ENCODE measurements around the gene FANCE. TPM values are rescaled to one million over a fixed set of nuclear protein-coding genes. Genes with fewer than 3 reads are reported as not detected.

The FANCE gene
- polyA plus RNA-seq, 2 of the 4 experiments (the other 2 are of a cell fraction) = 3.1 to 3.5 TPM

DNA sequence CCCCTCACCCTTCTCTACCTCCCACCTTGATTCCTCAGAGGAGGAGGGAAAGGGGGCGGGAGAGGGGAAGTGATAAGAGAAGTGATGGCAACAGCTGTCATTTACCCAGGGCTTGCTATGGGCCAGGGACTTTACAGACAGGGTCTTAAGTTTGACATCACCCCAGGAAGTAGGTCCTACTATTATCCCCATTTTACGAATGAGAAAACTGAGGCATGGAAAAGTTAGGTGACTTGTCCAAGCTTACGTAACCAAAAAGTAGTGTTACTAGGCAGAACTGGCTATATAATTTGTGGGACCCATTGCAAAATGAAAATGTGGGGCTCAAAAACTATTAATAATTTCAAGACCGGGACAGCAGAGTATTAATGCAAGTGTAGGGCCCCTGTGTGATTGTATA lies 10.5 kb upstream of the FANCE start:
- H3K4me1 ChIP-seq = no peaks in the 10 kb centered on the region
- ChIA-PET CTCF (interaction anchor here (0.8 to 1.7 kb wide), 4 partner anchors 9 to 100 kb away, joined by 3 to 4 read pairs (median 4); no protein-coding TSS in a partner anchor), POLR2A (no interaction called here)
- H3K27ac ChIP-seq = no peak overlapping the region
- FAIRE-seq = no peak
- no peak for DNase-seq (ENCODE audit: low read depth in 1 of 2, low spot score in 1 of 2)
- H3K4me3 ChIP-seq = no peak overlapping the region
- no peak for ATAC-seq
- WGBS (ENCODE audit: missing lambda C conversion rate) = 84% methylated on average over 4 of the region's 4 CpGs
- TF ChIP-seq, protein P1, sequence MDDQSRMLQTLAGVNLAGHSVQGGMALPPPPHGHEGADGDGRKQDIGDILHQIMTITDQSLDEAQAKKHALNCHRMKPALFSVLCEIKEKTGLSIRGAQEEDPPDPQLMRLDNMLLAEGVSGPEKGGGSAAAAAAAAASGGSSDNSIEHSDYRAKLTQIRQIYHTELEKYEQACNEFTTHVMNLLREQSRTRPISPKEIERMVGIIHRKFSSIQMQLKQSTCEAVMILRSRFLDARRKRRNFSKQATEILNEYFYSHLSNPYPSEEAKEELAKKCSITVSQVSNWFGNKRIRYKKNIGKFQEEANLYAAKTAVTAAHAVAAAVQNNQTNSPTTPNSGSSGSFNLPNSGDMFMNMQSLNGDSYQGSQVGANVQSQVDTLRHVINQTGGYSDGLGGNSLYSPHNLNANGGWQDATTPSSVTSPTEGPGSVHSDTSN (IDR thresholded peaks at IDR 0.05) = no peak
- TF ChIP-seq EHF (CRISPR knock-in tag; IDR thresholded peaks at IDR 0.05) = no peak
- TF ChIP-seq ZFP36 (IDR thresholded peaks at IDR 0.05; ENCODE audit: borderline replicate concordance, partially characterized antibody) = no peak
- no peak for TF ChIP-seq EHMT2 (IDR thresholded peaks at IDR 0.05; ENCODE audit: low read depth)
- no peak for TF ChIP-seq CBX2 (IDR thresholded peaks at IDR 0.05; ENCODE audit: borderline replicate concordance, low read depth)
- TF ChIP-seq RNF2 (IDR thresholded peaks at IDR 0.05; ENCODE audit: borderline replicate concordance, low read depth) = no peak
- H3K4me2 ChIP-seq = no peak overlapping the region
- no peaks in the 10 kb centered on the region for H3K9me3 ChIP-seq

DNA sequence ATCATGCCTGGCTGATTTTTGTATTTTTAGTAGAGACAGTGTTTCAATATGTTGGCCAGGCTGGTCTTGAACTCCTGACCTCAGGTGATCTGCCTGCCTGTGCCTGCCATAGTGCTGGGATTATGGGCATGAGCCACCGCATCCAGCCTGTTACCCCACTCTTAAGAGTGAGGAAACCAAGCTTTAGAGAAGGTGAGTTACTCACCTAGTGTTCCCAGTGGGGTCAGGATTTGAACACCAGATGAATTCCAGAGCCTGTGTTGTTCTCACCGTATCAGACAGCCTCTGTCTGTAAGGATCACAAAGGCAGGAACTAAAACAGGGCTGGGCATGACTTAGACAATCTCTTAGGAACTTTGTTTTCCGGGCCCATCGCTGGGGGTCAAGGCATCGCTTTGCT lies 9.4 kb upstream of the FANCE start:
- H3K27ac ChIP-seq = no peak overlapping the region
- no peak for ATAC-seq
- CTCF ChIA-PET = interaction anchor here (1.0 to 1.7 kb wide), 4 partner anchors 10 to 101 kb away, joined by 3 to 5 read pairs (median 4); partner anchors contain the start of gene PPARD
- POLR2A ChIA-PET = no interaction called here
- no peaks in the 10 kb centered on the region for H3K4me1 ChIP-seq
- no peak overlapping the region for H3K4me3 ChIP-seq
- DNase-seq (ENCODE audit: low read depth in 1 of 2, low spot score in 1 of 2) = no peak
- H3K9me3 ChIP-seq = no peaks in the 10 kb centered on the region
- FAIRE-seq = no peak
- no peak overlapping the region for H3K4me2 ChIP-seq
- no peak for TF ChIP-seq HOXA7 (CRISPR knock-in tag; IDR thresholded peaks at IDR 0.05)
- no peak for TF ChIP-seq BHLHE40 (IDR thresholded peaks at IDR 0.05; ENCODE audit: low read depth, low read length)
- TF ChIP-seq RFX5 (IDR thresholded peaks at IDR 0.05) = no peak
- no peak for TF ChIP-seq MYC (IDR thresholded peaks at IDR 0.05; ENCODE audit: borderline replicate concordance, low read length)
- WGBS (ENCODE audit: missing lambda C conversion rate) = 88% methylated on average over 5 of the region's 5 CpGs

DNA sequence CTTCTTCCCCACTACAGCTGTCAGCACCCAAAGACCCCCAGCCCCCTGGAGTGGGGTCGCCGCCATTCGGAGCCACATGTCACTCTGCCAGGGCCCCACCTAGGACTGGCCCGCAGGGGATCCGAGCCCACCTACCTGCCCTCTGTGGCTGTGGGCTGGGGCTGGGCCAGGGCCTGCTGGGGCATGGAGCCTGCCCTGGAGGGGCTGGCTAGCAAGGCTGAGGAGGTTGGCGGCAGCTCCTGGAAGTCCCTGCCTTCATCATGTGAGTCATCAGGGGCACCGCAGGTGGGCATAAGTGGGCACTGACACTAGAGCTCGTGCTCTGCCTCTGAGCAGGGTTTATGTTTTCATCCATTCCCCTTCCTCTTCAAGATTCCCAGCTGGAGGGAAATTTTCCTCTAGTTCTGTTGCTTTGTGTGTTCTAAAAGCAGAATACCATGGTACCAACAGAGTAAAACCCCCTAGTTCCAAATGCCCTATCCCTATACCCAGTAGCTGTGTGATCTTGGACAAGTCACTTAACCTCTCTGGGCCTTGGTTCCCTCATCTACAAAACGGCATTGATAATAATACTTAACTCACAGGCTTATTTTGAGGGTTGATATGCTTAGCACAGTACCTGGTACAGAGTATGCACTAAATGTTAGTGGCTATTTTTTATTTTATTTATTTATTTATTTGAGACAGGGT lies 8.7 kb upstream of the FANCE start:
- WGBS (ENCODE audit: missing lambda C conversion rate) = 51% methylated on average over 4 of the region's 9 CpGs
- Histone ChIP-seq H3K4me1 (no peaks in the 10 kb centered on the region), H3K27ac (no peak overlapping the region), H3K9me3 (no peaks in the 10 kb centered on the region), H3K4me3 (no peak overlapping the region), H3K4me2 (no peak overlapping the region)
- FAIRE-seq (no peak), ATAC-seq (no peak), DNase-seq (ENCODE audit: low read depth in 1 of 2, low spot score in 1 of 2) (no peak)
- no peak for TF ChIP-seq CEBPB (IDR thresholded peaks at IDR 0.05)
- no peak for TF ChIP-seq FOXS1 (CRISPR knock-in tag; IDR thresholded peaks at IDR 0.05)
- no peak for TF ChIP-seq ZFP36 (IDR thresholded peaks at IDR 0.05; ENCODE audit: borderline replicate concordance, partially characterized antibody)
- no peak for TF ChIP-seq BHLHE40 (IDR thresholded peaks at IDR 0.05; ENCODE audit: low read depth, low read length)
- TF ChIP-seq, protein P2, sequence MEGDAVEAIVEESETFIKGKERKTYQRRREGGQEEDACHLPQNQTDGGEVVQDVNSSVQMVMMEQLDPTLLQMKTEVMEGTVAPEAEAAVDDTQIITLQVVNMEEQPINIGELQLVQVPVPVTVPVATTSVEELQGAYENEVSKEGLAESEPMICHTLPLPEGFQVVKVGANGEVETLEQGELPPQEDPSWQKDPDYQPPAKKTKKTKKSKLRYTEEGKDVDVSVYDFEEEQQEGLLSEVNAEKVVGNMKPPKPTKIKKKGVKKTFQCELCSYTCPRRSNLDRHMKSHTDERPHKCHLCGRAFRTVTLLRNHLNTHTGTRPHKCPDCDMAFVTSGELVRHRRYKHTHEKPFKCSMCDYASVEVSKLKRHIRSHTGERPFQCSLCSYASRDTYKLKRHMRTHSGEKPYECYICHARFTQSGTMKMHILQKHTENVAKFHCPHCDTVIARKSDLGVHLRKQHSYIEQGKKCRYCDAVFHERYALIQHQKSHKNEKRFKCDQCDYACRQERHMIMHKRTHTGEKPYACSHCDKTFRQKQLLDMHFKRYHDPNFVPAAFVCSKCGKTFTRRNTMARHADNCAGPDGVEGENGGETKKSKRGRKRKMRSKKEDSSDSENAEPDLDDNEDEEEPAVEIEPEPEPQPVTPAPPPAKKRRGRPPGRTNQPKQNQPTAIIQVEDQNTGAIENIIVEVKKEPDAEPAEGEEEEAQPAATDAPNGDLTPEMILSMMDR (IDR thresholded peaks at IDR 0.05) = no peak
- TF ChIP-seq EHF (CRISPR knock-in tag; IDR thresholded peaks at IDR 0.05) = no peak
- TF ChIP-seq, protein P3, sequence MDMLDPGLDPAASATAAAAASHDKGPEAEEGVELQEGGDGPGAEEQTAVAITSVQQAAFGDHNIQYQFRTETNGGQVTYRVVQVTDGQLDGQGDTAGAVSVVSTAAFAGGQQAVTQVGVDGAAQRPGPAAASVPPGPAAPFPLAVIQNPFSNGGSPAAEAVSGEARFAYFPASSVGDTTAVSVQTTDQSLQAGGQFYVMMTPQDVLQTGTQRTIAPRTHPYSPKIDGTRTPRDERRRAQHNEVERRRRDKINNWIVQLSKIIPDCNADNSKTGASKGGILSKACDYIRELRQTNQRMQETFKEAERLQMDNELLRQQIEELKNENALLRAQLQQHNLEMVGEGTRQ (IDR thresholded peaks at IDR 0.05) = no peak
- TF ChIP-seq HOXB5 (CRISPR knock-in tag; IDR thresholded peaks at IDR 0.05) = no peak
- TF ChIP-seq, protein P1 (IDR thresholded peaks at IDR 0.05) = no peak
- TF ChIP-seq CHD4 (IDR thresholded peaks at IDR 0.05; ENCODE audit: borderline replicate concordance) = no peak
- ChIA-PET POLR2A (no interaction called here), CTCF (interaction anchor here (1.0 to 1.3 kb wide), 3 partner anchors 28 to 150 kb away, joined by 3 to 5 read pairs (median 3); partner anchors contain the start of gene PPARD)

Data from A549 (cell line).